HepG2 (cell line): ENCODE measurements around the gene TNFRSF21. TPM values are rescaled to one million over a fixed set of nuclear protein-coding genes. Genes with fewer than 3 reads are reported as not detected.

Experiments
- ATAC-seq: fragments of 200-7000 bp; cut with Tn5 transposase; 3 replicates; pipeline ENCODE4 v1.9.1; 2020; ENCODE audit warnings: mild to moderate bottlenecking, moderate library complexity
- BruUV-seq: library from RNA; stranded (reverse); fragments of 400-500 nt; replicated peaks from 2 replicates; lab custom pipeline; 2021; lab: Mats Ljungman, UMichigan
- CTCF ChIA-PET: fragments of 300-600 bp; formaldehyde crosslinking; extraction: SDS; loops from one replicate; lab custom pipeline; 2021; ENCODE audit warnings: low total read pairs, inconsistent platforms, low intra/inter-chr PET ratio; lab: Yijun Ruan, JAX
- POLR2A ChIA-PET: fragments of 350-600 bp; sonication (Branson Sonifier 250); formaldehyde crosslinking; loops from one replicate; lab custom pipeline; 2020; ENCODE audit warnings: antibody characterized with exemption, inconsistent platforms; lab: Yijun Ruan, JAX
- DNase-seq: peaks from one replicate; pipeline ENCODE4 v3.0.0-alpha.2; 2015; ENCODE audit warnings: low spot score
- FAIRE-seq: peaks from 3 replicates; lab custom pipeline; 2011; peaks lifted over from hg19 to GRCh38; lab: Jason Lieb, UNC
- H2AFZ ChIP-seq: one replicate; pipeline ENCODE4 v1.6.1; 2011; ENCODE audit warnings: low read length, inconsistent platforms
- H3K27ac ChIP-seq: fragments of 300-600 bp; 3 replicates; pipeline ENCODE4 v1.8.0; 2011; ENCODE audit warnings: mixed run types, mild to moderate bottlenecking, mixed read lengths, low read length, inconsistent platforms; ENCODE audit not compliant: insufficient read depth; ENCODE audit errors: extremely low read length
- H3K27me3 ChIP-seq, 2 experiments: fragments of 200-600 bp in 1 of 2; 2 replicates in 1 of 2; 3 replicates in 1 of 2; pipeline versions ENCODE4 v1.6.0 to v1.8.0; 2011; ENCODE audit warnings: low read length in 2 of 2, mild to moderate bottlenecking in 2 of 2, moderate library complexity in 2 of 2, inconsistent platforms in 1 of 2; ENCODE audit not compliant: insufficient read depth in 2 of 2, control insufficient read depth in 1 of 2
- H3K36me3 ChIP-seq, 2 experiments: fragments of 200-600 bp in 1 of 2; replicated peaks in 1 of 2; 2 replicates in 1 of 2; 3 replicates in 1 of 2; pipeline versions ENCODE4 v1.5.1 to v1.8.0; 2011; ENCODE audit warnings: low read length in 2 of 2, inconsistent platforms in 1 of 2; ENCODE audit not compliant: insufficient read depth in 2 of 2, control insufficient read depth in 1 of 2
- H3K4me1 ChIP-seq: 2 replicates; pipeline ENCODE4 v1.5.1; 2012; ENCODE audit warnings: low read length, inconsistent platforms; ENCODE audit not compliant: insufficient read depth
- H3K4me2 ChIP-seq: 2 replicates; pipeline ENCODE4 v1.6.0; 2011; ENCODE audit warnings: low read depth, low read length, inconsistent platforms
- H3K4me3 ChIP-seq, 3 experiments: fragments of 200-600 bp in 1 of 3; sonication (generic), shearing (Covaris generic) in 1 of 3; replicated peaks in 1 of 3; 2 replicates each; pipeline ENCODE4 v1.5.1; 2011 to 2016; ENCODE audit warnings: low read length in 3 of 3, inconsistent platforms in 2 of 3, low read depth in 2 of 3, mild to moderate bottlenecking in 2 of 3, control low read depth in 1 of 3, mixed read lengths in 1 of 3; ENCODE audit not compliant: insufficient read depth in 1 of 3
- H3K79me2 ChIP-seq: one replicate; pipeline ENCODE4 v1.6.1; 2011; ENCODE audit warnings: low read length, inconsistent platforms; ENCODE audit not compliant: insufficient read depth
- H3K9ac ChIP-seq: 2 replicates; pipeline ENCODE4 v1.6.0; 2011; ENCODE audit warnings: mild to moderate bottlenecking, low read depth, low read length, inconsistent platforms; ENCODE audit not compliant: insufficient read depth
- H3K9me3 ChIP-seq: 2 replicates; pipeline ENCODE4 v1.5.1; 2012; ENCODE audit warnings: mild to moderate bottlenecking, low read length
- H4K20me1 ChIP-seq: 2 replicates; pipeline ENCODE4 v1.6.0; 2011; ENCODE audit warnings: inconsistent platforms, mild to moderate bottlenecking, low read length, moderate library complexity; ENCODE audit not compliant: insufficient read depth
- HDAC2 ChIP-seq: sonication (generic); formaldehyde crosslinking; IDR thresholded peaks from 2 replicates; pipeline ENCODE4 v1.4.0; 2020; ENCODE audit warnings: missing genetic modification reagents
- MAFF ChIP-seq: IDR thresholded peaks from 2 replicates; pipeline ENCODE4 v1.6.1; 2011; ENCODE audit warnings: low read depth, low read length, improper control_type of control experiment
- MAFK ChIP-seq, 2 experiments: IDR thresholded peaks in 1 of 2; conservative IDR thresholded peaks in 1 of 2; 2 replicates each; pipeline ENCODE4 v1.6.1; 2011; ENCODE audit warnings: improper control_type of control experiment in 2 of 2, low read length in 2 of 2
- MATR3 ChIP-seq: sonication (generic); formaldehyde crosslinking; IDR thresholded peaks from 2 replicates; pipeline ENCODE4 v1.4.0; 2020; ENCODE audit warnings: missing genetic modification reagents
- ZFY ChIP-seq: sonication (generic); formaldehyde crosslinking; IDR thresholded peaks from 2 replicates; pipeline ENCODE4 v1.4.0; 2020; ENCODE audit warnings: missing genetic modification reagents
- ZNF235 ChIP-seq: sonication (generic); formaldehyde crosslinking; IDR thresholded peaks from 2 replicates; pipeline ENCODE4 v1.8.1; 2023; ENCODE audit warnings: mild to moderate bottlenecking, missing genetic modification reagents, borderline replicate concordance
- WGBS: methylation state at CpG from one replicate; pipeline ENCODE4 v1.1.6; 2017; ENCODE audit warnings: low lambda C conversion rate; 5-methylcytosine and 5-hydroxymethylcytosine counted together
- in situ Hi-C: cut with HindIII; loops from 2 replicates; pipeline ENCODE4 v1.10.0; 2017; ENCODE audit warnings: low pct_unique_long_range_greater_than_20kb; ENCODE audit not compliant: extremely low pct_ligation_motif_present
- intact Hi-C: fragments of 100-400 bp; cut with micrococcal nuclease; formaldehyde crosslinking; loops from one replicate; pipeline ENCODE4 v1.10.0; 2022; ENCODE audit not compliant: unreplicated experiment
- polyA plus RNA-seq, 8 experiments: library from polyadenylated mRNA; depleted of rRNA in 3 of 8; stranded (reverse) in 7 of 8; unstranded in 1 of 8; fragments of >200 nt; fragmentation: Illumina TruSeq in 4 of 8; extraction: Trizol in 4 of 8; gene quantifications; 2 replicates each; pipeline versions ENCODE4 v1.2.1 to v1.2.3, GENCODE V29; 2011 to 2016; ENCODE audit warnings: low read depth in 4 of 8, missing spikeins in 1 of 8, mixed read lengths in 1 of 8; ENCODE audit not compliant: insufficient read depth in 1 of 8
- total RNA-seq, 5 experiments: library from RNA; depleted of rRNA; stranded (reverse); fragments of >200 nt; fragmentation: Illumina TruSeq; extraction: Trizol; gene quantifications; 2 replicates each; pipeline ENCODE4 v1.2.3, GENCODE V29; 2016; ENCODE audit warnings: low read depth in 1 of 5
- TF ChIP-seq, protein P1 (sequence below): sonication (generic); formaldehyde crosslinking; IDR thresholded peaks from 2 replicates; pipeline ENCODE4 v1.5.0; 2020; ENCODE audit warnings: missing genetic modification reagents
- TF ChIP-seq, protein P2 (sequence below): sonication (generic); formaldehyde crosslinking; IDR thresholded peaks from 2 replicates; pipeline ENCODE4 v1.8.0; 2023; ENCODE audit warnings: mild to moderate bottlenecking, missing genetic modification reagents

The TNFRSF21 gene
- total and polyA plus RNA-seq, 2 of the 13 experiments (the other 11 are each of a cell fraction or from before 2014, with no cell fraction given) = 24.8 to 46.3 TPM

DNA sequence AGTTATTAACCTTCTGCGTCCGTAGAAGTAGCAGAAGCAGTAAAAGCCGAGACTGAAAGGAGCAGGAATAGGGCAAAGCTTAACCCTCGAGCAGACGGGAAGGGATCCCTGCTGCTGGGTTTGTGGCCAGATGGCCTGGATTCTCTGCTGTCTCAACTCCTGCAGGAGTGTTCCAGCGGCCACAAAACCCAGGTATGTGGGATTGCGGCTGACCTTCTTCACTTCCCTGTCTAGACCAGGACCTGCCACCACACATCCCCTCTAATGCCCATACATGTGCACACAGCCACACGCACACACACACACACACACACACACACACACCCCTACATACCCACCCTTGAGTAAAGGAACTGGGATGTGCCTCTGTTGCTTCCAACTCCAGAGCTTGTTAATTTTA, 33.1 kb upstream of the TNFRSF21 start (continued):
- TF ChIP-seq, protein P1, sequence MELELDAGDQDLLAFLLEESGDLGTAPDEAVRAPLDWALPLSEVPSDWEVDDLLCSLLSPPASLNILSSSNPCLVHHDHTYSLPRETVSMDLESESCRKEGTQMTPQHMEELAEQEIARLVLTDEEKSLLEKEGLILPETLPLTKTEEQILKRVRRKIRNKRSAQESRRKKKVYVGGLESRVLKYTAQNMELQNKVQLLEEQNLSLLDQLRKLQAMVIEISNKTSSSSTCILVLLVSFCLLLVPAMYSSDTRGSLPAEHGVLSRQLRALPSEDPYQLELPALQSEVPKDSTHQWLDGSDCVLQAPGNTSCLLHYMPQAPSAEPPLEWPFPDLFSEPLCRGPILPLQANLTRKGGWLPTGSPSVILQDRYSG = no peak
- TF ChIP-seq MATR3 (CRISPR knock-in tag) (no peak), HDAC2 (CRISPR knock-in tag) (no peak)

DNA sequence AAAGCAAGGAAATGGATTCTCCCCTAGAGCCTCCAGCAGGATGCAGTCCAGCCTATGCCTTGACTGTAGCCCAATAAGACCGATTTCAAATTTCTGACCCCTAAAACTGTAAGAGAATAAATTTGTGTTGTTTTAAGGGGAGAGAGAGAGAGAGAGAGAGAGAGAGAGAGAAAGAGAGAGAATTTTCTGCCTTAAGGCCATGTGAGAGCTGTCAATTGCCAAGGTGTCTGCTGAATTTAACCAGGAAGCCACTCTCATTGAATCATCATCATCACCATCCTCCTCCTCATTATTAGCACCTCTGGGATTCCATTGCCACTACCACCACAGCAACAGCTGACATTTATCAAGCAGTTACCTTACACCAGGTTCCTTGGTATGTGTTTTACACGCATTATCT, 27.8 kb upstream of the TNFRSF21 start:
- intact Hi-C loops (no loop called here), in situ Hi-C loops (no loop called here)
- no peak overlapping the region for H3K4me3 ChIP-seq
- no peak overlapping the region for H3K27ac ChIP-seq
- no peak overlapping the region for H2AFZ ChIP-seq
- H3K27me3 ChIP-seq = peaks cover 0 to 8% of the 10 kb centered on the region in 2 experiments; a peak in 3 of 5 replicates
- no peak for FAIRE-seq
- BruUV-seq = no TSS peak
- no peaks in the 10 kb centered on the region for H3K36me3 ChIP-seq
- no peak overlapping the region for H3K9ac ChIP-seq
- no peak overlapping the region for H3K4me2 ChIP-seq
- ChIA-PET POLR2A (no interaction called here), CTCF (no interaction called here)
- no peak for DNase-seq
- H3K9me3 ChIP-seq = no peaks in the 10 kb centered on the region
- 0% methylated on average over 2 of the region's 2 CpGs for WGBS
- H3K4me1 ChIP-seq = no peaks in the 10 kb centered on the region
- H3K79me2 ChIP-seq = no peaks in the 10 kb centered on the region
- TF ChIP-seq, protein P2, sequence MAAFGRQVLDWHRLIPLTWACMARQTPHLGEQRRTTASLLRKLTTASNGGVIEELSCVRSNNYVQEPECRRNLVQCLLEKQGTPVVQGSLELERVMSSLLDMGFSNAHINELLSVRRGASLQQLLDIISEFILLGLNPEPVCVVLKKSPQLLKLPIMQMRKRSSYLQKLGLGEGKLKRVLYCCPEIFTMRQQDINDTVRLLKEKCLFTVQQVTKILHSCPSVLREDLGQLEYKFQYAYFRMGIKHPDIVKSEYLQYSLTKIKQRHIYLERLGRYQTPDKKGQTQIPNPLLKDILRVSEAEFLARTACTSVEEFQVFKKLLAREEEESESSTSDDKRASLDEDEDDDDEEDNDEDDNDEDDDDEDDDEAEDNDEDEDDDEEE (CRISPR knock-in tag) = no peak
- H4K20me1 ChIP-seq = no peaks in the 10 kb centered on the region
- no peak for ATAC-seq

DNA sequence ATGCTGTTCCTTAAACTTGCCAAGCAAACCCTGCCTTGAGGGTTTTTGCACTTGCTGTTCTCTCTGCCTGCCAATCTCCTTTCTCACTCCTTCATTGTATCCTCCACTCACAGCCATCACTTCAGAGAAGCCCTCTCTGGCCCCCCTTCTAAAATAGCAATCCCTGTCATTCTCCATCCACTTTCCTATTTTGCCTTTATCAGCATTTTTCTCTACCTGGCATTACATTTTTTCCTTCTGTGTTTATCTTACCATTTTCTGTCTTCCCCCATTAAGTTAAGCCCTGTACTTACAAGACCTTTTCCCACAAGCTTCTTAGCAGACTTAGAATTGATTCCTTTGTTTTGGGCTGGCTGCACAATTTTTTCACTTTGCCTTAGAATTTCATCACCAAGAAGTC, 26.6 kb upstream of the TNFRSF21 start:
- ATAC-seq (no peak), FAIRE-seq (no peak), DNase-seq (no peak)
- POLR2A ChIA-PET = no interaction called here
- no peaks in the 10 kb centered on the region for H4K20me1 ChIP-seq
- in situ Hi-C loops = no loop called here
- no peak overlapping the region for H3K4me2 ChIP-seq
- TF ChIP-seq MAFK (conservative IDR thresholded peaks at IDR 0.05 in 1 of 2, IDR thresholded peaks at IDR 0.05 in 1 of 2; ENCODE audit: low read length in 2 of 2) (peak; percentile 83 to 91), MAFF (peak; percentile 82), ZFY (CRISPR knock-in tag) (no peak), ZNF235 (CRISPR knock-in tag) (no peak)
- peaks cover 0 to 8% of the 10 kb centered on the region in 2 experiments; a peak in 2 of 5 replicates for H3K27me3 ChIP-seq
- intact Hi-C loops = no loop called here
- H3K4me1 ChIP-seq = no peaks in the 10 kb centered on the region
- no peaks in the 10 kb centered on the region for H3K9me3 ChIP-seq
- H3K36me3 ChIP-seq = no peaks in the 10 kb centered on the region
- no peak overlapping the region for H3K27ac ChIP-seq
- H3K79me2 ChIP-seq = no peaks in the 10 kb centered on the region
- H3K4me3 ChIP-seq = no peak overlapping the region
- no peak overlapping the region for H2AFZ ChIP-seq
- BruUV-seq = no TSS peak
- no peak overlapping the region for H3K9ac ChIP-seq
- CTCF ChIA-PET = no interaction called here
